Measurements from ENCODE around the gene P2RX4.

P2RX4 gene

GRCh38 chr12:121165316-121165715 is 44.6 kb upstream of the P2RX4 start:
- Histone ChIP-seq H3K27me3 (ENCODE audit: low read length) (no peaks in the 10 kb centered on the region), H3K9me2 (replicated peaks; ENCODE audit: insufficient read depth, low read length) (no peaks in the 10 kb centered on the region), H3K4me3 (ENCODE audit: insufficient read depth, low read length, poor library complexity, severe bottlenecking) (no peak overlapping the region), H3K9me3 (ENCODE audit: insufficient read depth, low read length) (no peaks in the 10 kb centered on the region), H3K27ac (ENCODE audit: low read depth, low read length) (no peak overlapping the region), H4K20me1 (ENCODE audit: low read depth, low read length) (no peaks in the 10 kb centered on the region), H3F3A (ENCODE audit: insufficient read depth) (no peaks in the 10 kb centered on the region), H3K79me2 (ENCODE audit: insufficient read depth, low read length) (no peaks in the 10 kb centered on the region), H3K4me2 (ENCODE audit: low read depth, low read length, poor library complexity, severe bottlenecking) (no peak overlapping the region), H3K9ac (ENCODE audit: low read length) (no peak overlapping the region), H2AFZ (ENCODE audit: low read depth, low read length, severe bottlenecking) (no peak overlapping the region), H3K36me3 (ENCODE audit: low read length) (no peaks in the 10 kb centered on the region)
- TF ChIP-seq CTCF (IDR thresholded peaks at IDR 0.05; ENCODE audit: insufficient read depth, low read length, poor library complexity, severe bottlenecking) (no peak), EZH2phosphoT487 (conservative IDR thresholded peaks at IDR 0.05; ENCODE audit: low read length) (no peak)

GRCh38 chr12:121166356-121166755 is 43.6 kb upstream of the P2RX4 start:
- no peaks in the 10 kb centered on the region for H3K36me3 ChIP-seq (ENCODE audit: low read length)

GRCh38 chr12:121167232-121167820 is 42.6 kb upstream of the P2RX4 start:
- Histone ChIP-seq H3K27ac (ENCODE audit: low read depth, low read length) (no peak overlapping the region), H3K4me2 (ENCODE audit: low read depth, low read length, poor library complexity, severe bottlenecking) (no peak overlapping the region), H4K20me1 (ENCODE audit: low read depth, low read length) (no peaks in the 10 kb centered on the region), H3K9me2 (replicated peaks; ENCODE audit: insufficient read depth, low read length) (no peaks in the 10 kb centered on the region), H3K36me3 (ENCODE audit: low read length) (no peaks in the 10 kb centered on the region), H3K79me2 (ENCODE audit: insufficient read depth, low read length) (no peaks in the 10 kb centered on the region), H3K4me3 (ENCODE audit: insufficient read depth, low read length, poor library complexity, severe bottlenecking) (no peak overlapping the region), H3F3A (ENCODE audit: insufficient read depth) (no peaks in the 10 kb centered on the region), H3K27me3 (ENCODE audit: low read length) (no peaks in the 10 kb centered on the region), H2AFZ (ENCODE audit: low read depth, low read length, severe bottlenecking) (no peak overlapping the region), H3K9ac (ENCODE audit: low read length) (no peak overlapping the region), H3K9me3 (ENCODE audit: insufficient read depth, low read length) (no peaks in the 10 kb centered on the region)
- TF ChIP-seq EZH2phosphoT487 (conservative IDR thresholded peaks at IDR 0.05; ENCODE audit: low read length) = no peak
- TF ChIP-seq CTCF (IDR thresholded peaks at IDR 0.05; ENCODE audit: insufficient read depth, low read length, poor library complexity, severe bottlenecking) = no peak

More at GRCh38 chr12:121166356-121166755, 43.6 kb upstream of the P2RX4 start:
- Histone ChIP-seq H3K79me2 (ENCODE audit: insufficient read depth, low read length) (no peaks in the 10 kb centered on the region), H3K4me2 (ENCODE audit: low read depth, low read length, poor library complexity, severe bottlenecking) (no peak overlapping the region), H3K27me3 (ENCODE audit: low read length) (no peaks in the 10 kb centered on the region), H2AFZ (ENCODE audit: low read depth, low read length, severe bottlenecking) (no peak overlapping the region), H3K9me2 (replicated peaks; ENCODE audit: insufficient read depth, low read length) (no peaks in the 10 kb centered on the region), H3K9ac (ENCODE audit: low read length) (no peak overlapping the region), H3K4me3 (ENCODE audit: insufficient read depth, low read length, poor library complexity, severe bottlenecking) (no peak overlapping the region), H3K27ac (ENCODE audit: low read depth, low read length) (no peak overlapping the region), H3F3A (ENCODE audit: insufficient read depth) (no peaks in the 10 kb centered on the region), H3K9me3 (ENCODE audit: insufficient read depth, low read length) (no peaks in the 10 kb centered on the region), H4K20me1 (ENCODE audit: low read depth, low read length) (no peaks in the 10 kb centered on the region)
- TF ChIP-seq EZH2phosphoT487 (conservative IDR thresholded peaks at IDR 0.05; ENCODE audit: low read length) = no peak
- TF ChIP-seq CTCF (IDR thresholded peaks at IDR 0.05; ENCODE audit: insufficient read depth, low read length, poor library complexity, severe bottlenecking) = no peak
